ENCODE results near the gene GRID1.
A peak's percentile ranks its signal among the peaks of the same experiment; 100 is the strongest.

GRID1 gene

GRCh38 chr10:86305521-86305920 is 61.1 kb downstream of the GRID1 start:
- no peaks in the 10 kb centered on the region for H3K36me3 ChIP-seq (ENCODE audit: control insufficient read depth in 2 of 2, insufficient read depth in 1 of 2, low read length in 2 of 2)
- H3K4me1 ChIP-seq (ENCODE audit: control insufficient read depth, insufficient read depth, low read length) = no peaks in the 10 kb centered on the region
- H3K9me3 ChIP-seq (ENCODE audit: control insufficient read depth, insufficient read depth, low read depth, low read length) = no peaks in the 10 kb centered on the region
- ChIA-PET CTCF (no interaction called here), POLR2A (no interaction called here)
- TF ChIP-seq ZNF585B (tag by site-specific recombination; IDR thresholded peaks at IDR 0.05) (no peak), IKZF3 (tag by site-specific recombination; IDR thresholded peaks at IDR 0.05) (no peak), ZNF830 (tag by site-specific recombination; IDR thresholded peaks at IDR 0.05; ENCODE audit: low read depth) (no peak), ZBTB49 (tag by site-specific recombination; IDR thresholded peaks at IDR 0.05; ENCODE audit: low read depth) (no peak), ZIC2 (tag by site-specific recombination; IDR thresholded peaks at IDR 0.05) (0 out of 2 replicates have a peak, but pooled peaks have one; percentile 9), ZEB2 (tag by site-specific recombination; IDR thresholded peaks at IDR 0.05) (no peak)
- H3K27ac ChIP-seq (ENCODE audit: extremely low read depth, low read depth, low read length) = no peak overlapping the region
- H3K4me3 ChIP-seq (ENCODE audit: low read depth, low read length) = no peak overlapping the region

- no peaks in the 10 kb centered on the region for H3K9me3 ChIP-seq (ENCODE audit: control insufficient read depth, insufficient read depth, low read depth, low read length)
- CTCF ChIA-PET = no interaction called here
- TF ChIP-seq ZNF23 (tag by site-specific recombination; IDR thresholded peaks at IDR 0.05; ENCODE audit: borderline replicate concordance) (no peak), SP2 (tag by site-specific recombination; IDR thresholded peaks at IDR 0.05) (no peak), SP3 (tag by site-specific recombination; IDR thresholded peaks at IDR 0.05) (no peak), ZFP69B (tag by site-specific recombination; IDR thresholded peaks at IDR 0.05) (no peak), ZNF24 (tag by site-specific recombination; IDR thresholded peaks at IDR 0.05) (no peak), REST (tag by site-specific recombination; IDR thresholded peaks at IDR 0.05) (no peak), ZBTB48 (tag by site-specific recombination; IDR thresholded peaks at IDR 0.05) (no peak), ZNF274 (IDR thresholded peaks at IDR 0.05; ENCODE audit: low read length) (no peak), ZNF274 (tag by site-specific recombination; IDR thresholded peaks at IDR 0.05; ENCODE audit: borderline replicate concordance) (no peak), KLF1 (tag by site-specific recombination; IDR thresholded peaks at IDR 0.05) (no peak), GLIS1 (tag by site-specific recombination; IDR thresholded peaks at IDR 0.05) (no peak), ZNF548 (tag by site-specific recombination; IDR thresholded peaks at IDR 0.05) (no peak), SP7 (tag by site-specific recombination; IDR thresholded peaks at IDR 0.05) (no peak), ZFHX2 (tag by site-specific recombination; conservative IDR thresholded peaks at IDR 0.05) (no peak), PBX3 (CRISPR knock-in tag; IDR thresholded peaks at IDR 0.05) (no peak)
- TF ChIP-seq, protein P1, sequence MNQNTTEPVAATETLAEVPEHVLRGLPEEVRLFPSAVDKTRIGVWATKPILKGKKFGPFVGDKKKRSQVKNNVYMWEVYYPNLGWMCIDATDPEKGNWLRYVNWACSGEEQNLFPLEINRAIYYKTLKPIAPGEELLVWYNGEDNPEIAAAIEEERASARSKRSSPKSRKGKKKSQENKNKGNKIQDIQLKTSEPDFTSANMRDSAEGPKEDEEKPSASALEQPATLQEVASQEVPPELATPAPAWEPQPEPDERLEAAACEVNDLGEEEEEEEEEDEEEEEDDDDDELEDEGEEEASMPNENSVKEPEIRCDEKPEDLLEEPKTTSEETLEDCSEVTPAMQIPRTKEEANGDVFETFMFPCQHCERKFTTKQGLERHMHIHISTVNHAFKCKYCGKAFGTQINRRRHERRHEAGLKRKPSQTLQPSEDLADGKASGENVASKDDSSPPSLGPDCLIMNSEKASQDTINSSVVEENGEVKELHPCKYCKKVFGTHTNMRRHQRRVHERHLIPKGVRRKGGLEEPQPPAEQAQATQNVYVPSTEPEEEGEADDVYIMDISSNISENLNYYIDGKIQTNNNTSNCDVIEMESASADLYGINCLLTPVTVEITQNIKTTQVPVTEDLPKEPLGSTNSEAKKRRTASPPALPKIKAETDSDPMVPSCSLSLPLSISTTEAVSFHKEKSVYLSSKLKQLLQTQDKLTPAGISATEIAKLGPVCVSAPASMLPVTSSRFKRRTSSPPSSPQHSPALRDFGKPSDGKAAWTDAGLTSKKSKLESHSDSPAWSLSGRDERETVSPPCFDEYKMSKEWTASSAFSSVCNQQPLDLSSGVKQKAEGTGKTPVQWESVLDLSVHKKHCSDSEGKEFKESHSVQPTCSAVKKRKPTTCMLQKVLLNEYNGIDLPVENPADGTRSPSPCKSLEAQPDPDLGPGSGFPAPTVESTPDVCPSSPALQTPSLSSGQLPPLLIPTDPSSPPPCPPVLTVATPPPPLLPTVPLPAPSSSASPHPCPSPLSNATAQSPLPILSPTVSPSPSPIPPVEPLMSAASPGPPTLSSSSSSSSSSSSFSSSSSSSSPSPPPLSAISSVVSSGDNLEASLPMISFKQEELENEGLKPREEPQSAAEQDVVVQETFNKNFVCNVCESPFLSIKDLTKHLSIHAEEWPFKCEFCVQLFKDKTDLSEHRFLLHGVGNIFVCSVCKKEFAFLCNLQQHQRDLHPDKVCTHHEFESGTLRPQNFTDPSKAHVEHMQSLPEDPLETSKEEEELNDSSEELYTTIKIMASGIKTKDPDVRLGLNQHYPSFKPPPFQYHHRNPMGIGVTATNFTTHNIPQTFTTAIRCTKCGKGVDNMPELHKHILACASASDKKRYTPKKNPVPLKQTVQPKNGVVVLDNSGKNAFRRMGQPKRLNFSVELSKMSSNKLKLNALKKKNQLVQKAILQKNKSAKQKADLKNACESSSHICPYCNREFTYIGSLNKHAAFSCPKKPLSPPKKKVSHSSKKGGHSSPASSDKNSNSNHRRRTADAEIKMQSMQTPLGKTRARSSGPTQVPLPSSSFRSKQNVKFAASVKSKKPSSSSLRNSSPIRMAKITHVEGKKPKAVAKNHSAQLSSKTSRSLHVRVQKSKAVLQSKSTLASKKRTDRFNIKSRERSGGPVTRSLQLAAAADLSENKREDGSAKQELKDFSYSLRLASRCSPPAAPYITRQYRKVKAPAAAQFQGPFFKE (tag by site-specific recombination; IDR thresholded peaks at IDR 0.05; ENCODE audit: borderline replicate concordance) = no peak
These were observed 62.2 kb downstream of the GRID1 start for GRCh38 chr10:86304436-86304835.

More at GRCh38 chr10:86304436-86304835, 62.2 kb downstream of the GRID1 start:
- Histone ChIP-seq H3K4me1 (ENCODE audit: control insufficient read depth, insufficient read depth, low read length) (no peaks in the 10 kb centered on the region), H3K36me3 (ENCODE audit: control insufficient read depth in 2 of 2, insufficient read depth in 1 of 2, low read length in 2 of 2) (no peaks in the 10 kb centered on the region), H3K4me3 (ENCODE audit: low read depth, low read length) (no peak overlapping the region), H3K27ac (ENCODE audit: extremely low read depth, low read depth, low read length) (no peak overlapping the region)
- POLR2A ChIA-PET = no interaction called here
